Stimulated activated CD8-positive, alpha-beta memory T cell treated with anti-CD3 and anti-CD28 coated beads, Interleukin-7, amount 100 ng/mL, for 4 hours (primary cell): ENCODE results near the gene ALOX12.
"Not testable (repeated sequence)": the region's sequence is repeated elsewhere in the genome, so short reads cannot be mapped to it uniquely, and the experiment has no call there.

Experiments
- DNase-seq, 2 donors: peaks; one replicate each; pipeline ENCODE4 v3.0.0-alpha.2; 2020; ENCODE audit warnings: low read depth in 2 of 2

The ALOX12 gene

GRCh38 chr17:7046127-7046724 is 50.4 kb downstream of the ALOX12 start:
- no peak for DNase-seq

GRCh38 chr17:7046725-7047397 is 51.0 kb downstream of the ALOX12 start:
- DNase-seq: peak; percentile 59 to 63

GRCh38 chr17:7047566-7047965 is 51.7 kb downstream of the ALOX12 start:
- no peak for DNase-seq

- DNase-seq: no peak
Measured at GRCh38 chr17:7048968-7049367, 53.1 kb downstream of the ALOX12 start.

DNA sequence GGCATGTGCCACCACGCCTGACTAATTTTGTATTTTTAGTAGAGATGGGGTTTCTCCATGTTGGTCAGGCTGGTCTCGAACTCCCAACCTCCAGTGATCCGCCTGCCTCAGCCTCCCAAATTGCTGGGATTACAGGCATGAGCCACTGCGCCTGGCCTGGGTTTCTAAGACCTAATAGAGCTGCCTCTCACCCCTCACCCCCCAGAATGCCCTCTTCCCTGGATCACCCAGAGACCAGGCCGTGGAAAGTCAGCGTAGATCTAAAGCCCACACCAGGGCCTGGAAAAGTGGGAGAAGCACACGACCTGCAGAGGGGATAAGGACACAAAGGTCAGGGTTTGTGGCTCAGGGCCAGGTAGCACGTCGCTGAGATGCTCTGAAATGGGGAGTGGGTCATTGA is 54.7 kb downstream of the ALOX12 start:
- not testable (repeated sequence) for DNase-seq

DNA sequence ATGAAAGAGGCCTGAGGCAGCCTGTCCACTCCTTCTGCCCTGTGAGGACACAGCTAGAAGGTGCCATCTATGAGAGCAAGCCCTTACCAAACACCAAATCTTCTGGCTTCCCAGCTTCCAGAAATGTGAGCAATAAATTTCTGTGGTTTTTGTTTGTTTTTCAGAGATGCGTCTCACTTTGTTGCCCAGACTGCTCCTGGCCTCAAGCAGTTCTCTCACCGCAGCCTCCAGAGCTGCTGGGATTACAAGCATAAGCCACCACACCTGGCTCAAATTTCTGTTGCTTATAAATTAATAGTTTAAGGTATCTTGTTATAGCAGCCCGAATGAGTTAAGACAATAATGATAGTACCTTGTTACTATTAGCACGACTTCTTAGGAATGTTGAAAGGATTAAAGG is 60.5 kb downstream of the ALOX12 start:
- no peak for DNase-seq

- DNase-seq: no peak
Measured at GRCh38 chr17:7058831-7059447, 63.1 kb downstream of the ALOX12 start.
